Stimulated activated CD8-positive, alpha-beta memory T cell treated with anti-CD3 and anti-CD28 coated beads, Interleukin-2, amount 100 ng/mL, for 48 hours (primary cell): ENCODE measurements around the gene PPP2CA.
A peak's percentile ranks its signal among the peaks of the same experiment; 100 is the strongest.
"Not testable (repeated sequence)": the region's sequence is repeated elsewhere in the genome, so short reads cannot be mapped to it uniquely, and the experiment has no call there.

Experiments
- DNase-seq, 2 donors: peaks; one replicate each; pipeline ENCODE4 v3.0.0-alpha.2; 2020; ENCODE audit warnings: low read depth in 2 of 2

Gene PPP2CA

DNA sequence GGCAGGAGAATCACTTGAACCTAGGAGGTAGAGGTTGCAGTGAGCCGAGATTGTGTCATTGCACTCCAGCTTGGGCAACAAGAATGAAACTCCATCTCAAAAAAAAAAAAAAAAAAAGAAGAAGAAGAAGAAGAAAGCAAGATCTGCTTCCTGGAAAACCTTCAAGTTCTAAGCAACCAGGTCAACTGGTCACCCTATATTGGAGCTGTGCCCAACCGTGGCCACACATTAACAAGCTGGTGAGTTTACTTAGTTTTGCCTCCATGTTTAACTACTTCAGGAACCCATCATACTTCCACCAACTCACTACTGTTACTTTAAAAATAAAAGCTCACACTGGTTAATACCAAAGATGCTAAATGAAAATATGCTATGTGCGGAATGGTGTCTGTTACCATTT lies 36.8 kb downstream of the PPP2CA start:
- DNase-seq: no peak

GRCh38 chr5:134188092-134188491 lies 37.8 kb downstream of the PPP2CA start:
- no peak for DNase-seq

DNA sequence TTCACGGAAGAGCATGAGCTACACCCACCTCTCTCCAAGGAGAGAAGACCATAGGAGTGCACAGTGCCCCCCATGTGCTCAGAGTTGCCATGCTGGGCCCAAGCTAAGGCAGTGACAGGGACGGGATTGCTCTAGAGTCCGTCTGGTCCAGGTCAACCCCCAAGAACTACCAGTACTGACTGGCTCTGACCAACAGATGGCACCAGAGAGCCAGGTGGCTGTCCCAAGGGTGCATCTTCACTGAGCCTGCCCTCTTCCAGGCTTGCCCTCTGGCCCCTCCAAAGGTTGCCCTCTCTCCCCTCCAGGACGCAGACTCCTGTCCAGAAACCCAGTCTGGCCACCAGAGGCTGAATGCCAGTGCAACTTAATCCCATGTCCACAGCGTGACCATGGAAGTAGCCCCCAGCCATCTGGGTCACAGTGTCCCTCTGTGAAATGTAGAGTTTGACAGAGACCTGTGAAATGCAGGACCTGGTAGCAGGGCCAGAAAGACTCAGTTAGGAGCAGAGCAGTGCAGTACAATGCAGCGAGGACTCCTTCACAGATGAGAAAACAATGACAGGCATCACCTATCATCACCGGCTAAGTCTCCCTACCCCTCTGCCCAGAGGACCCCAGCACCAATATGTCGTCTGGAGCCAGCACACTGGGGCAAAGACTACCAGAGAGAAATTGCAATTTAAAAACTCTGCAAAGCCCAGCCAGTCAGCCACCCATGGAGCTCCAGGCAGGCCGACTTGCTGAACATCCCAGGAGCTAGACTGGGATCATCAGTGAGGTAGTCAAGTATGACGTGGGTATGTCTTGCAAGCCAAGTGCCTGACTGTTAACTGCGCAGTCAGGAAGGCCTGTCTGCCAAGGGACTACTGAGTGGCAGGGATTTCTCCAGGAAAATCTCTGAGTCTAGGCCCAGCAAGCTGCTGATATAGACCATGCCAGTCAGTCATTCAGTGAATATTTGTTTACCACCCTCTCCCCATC lies 41.4 kb downstream of the PPP2CA start:
- DNase-seq: peak; percentile 59 to 66

DNA sequence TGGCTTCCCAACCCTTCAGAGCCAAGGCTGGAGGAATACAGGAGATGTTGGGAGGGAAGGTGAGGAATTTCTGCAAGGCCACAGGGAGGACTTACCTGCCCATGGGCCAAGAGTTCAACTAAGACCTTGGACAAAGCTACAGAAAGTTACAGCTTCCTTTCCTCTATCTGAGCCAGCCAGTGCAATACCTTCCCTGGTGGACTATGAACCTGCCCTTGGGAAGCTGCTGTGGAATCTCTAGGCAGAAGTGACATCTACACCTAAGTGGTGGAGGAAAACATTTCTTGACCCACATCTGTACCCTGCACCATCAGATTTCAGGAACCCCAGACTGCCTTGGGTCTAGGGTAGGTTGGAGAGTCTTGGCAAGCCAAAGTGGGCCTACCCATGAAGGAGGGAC lies 42.4 kb downstream of the PPP2CA start:
- DNase-seq: no peak

- DNase-seq: no peak
These were observed 47.8 kb downstream of the PPP2CA start for GRCh38 chr5:134178096-134178419.

DNA sequence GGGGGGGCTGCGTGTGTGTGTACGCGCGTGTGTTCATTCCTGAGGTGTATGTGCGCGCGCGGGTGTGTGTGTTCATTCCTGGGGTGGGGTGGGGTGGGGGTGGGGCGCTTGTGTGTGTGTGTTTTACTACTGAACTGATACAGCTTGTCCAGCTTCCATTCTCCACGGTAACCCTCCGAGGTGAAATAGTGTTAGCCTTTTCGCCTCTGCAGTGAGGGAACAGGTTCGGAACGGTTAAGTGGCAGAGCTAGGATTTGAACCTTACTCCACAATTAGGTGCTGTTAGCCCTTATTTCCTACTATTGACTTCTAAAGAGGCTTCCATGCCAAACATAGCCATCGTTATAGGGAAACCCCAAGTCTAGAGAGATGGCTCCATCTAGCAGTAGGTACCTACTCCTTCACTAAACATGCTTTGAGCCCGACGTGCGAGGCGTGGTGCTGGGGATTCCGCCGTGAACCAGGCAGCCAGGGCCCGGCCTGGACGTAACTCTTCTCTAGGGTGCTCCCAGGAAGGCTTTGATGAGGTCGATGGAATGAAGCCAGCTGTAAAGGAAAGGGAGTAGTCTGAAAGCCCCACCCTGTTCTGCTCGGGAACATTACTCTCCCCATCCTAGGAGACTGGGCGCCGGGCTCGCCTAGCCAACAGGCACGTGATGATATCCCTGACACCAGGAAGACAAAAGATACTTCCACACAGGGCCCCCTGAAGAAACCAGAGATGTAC lies 48.3 kb downstream of the PPP2CA start:
- no peak for DNase-seq

GRCh38 chr5:134176511-134177368 lies 49.1 kb downstream of the PPP2CA start, which contains the start of gene SKP1:
SKP1 (minus strand) TSS chr5:134176950; CDS start chr5:134174022, 2,928 bp downstream.
- peak; percentile 76 to 77 for DNase-seq

- DNase-seq: peak in 1 of 2 donors; percentile 29
These were observed 49.9 kb downstream of the PPP2CA start for GRCh38 chr5:134175921-134176510.

GRCh38 chr5:134174841-134175839 lies 50.7 kb downstream of the PPP2CA start:
- no peak for DNase-seq

DNA sequence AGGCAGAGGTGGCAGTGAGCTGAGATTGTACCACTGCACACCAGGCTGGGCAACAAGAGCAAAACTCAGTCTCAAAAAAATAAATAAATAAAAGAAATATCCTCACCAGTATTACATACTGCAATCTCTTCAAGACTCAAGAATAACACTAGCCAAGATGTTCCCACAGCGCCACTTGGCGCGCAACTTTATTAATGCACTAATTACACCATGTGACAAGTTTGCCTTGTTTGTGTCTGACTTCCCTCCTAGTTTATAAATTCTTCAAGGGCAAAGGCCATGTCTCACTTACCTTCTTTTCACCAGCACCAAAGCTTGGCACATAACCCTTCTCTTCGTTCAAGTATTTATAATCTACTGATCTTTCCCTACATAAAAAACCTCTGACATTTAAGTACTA lies 53.9 kb downstream of the PPP2CA start:
- DNase-seq: no peak

DNA sequence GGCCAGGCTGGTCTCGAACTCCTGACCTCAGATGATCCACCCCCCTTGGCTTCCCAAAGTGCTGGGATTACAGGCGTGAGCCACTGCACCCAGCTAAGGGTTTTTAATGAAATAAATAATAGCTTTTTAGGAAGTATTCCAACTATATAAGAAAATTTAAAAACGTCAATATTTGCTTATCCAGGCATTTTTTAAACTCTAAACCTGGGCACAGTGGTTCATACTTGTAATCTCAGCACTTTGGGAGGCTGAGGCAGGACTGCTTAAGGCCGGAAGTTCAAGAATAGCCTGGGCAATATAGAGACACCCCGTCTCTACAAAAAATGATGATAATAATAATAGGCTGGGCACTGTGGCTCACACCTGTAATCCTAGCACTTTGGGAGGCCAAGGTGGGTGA lies 63.3 kb downstream of the PPP2CA start:
- no peak for DNase-seq

GRCh38 chr5:134161513-134162395 lies 64.1 kb downstream of the PPP2CA start:
- DNase-seq: no peak

GRCh38 chr5:134153657-134154056 lies 72.2 kb downstream of the PPP2CA start:
- no peak for DNase-seq

- DNase-seq: no peak
These were observed 72.6 kb downstream of the PPP2CA start for GRCh38 chr5:134153241-134153640.

- not testable (repeated sequence) for DNase-seq
These were observed 73.6 kb downstream of the PPP2CA start for GRCh38 chr5:134152173-134152832.

DNA sequence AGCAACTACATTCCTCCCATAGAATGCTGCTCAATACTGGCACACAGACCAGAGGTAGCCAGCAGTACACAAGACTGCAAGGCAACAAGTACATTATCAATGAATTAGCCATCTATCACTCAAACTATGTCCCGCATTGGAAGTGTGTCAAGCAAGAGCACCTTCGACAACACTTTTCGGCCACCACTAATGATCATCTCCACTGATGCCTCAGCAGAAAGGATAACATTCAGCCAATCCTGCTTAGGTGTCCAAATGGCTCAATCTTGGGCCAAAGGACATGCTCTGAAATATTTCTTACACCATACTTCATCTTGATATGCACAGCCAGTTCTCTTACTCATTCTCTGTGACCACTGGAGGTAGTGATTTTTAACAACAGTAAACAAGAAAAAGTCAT lies 74.2 kb downstream of the PPP2CA start:
- DNase-seq: no peak

- DNase-seq: no peak
These were observed 76.1 kb downstream of the PPP2CA start for GRCh38 chr5:134149571-134150303.

- DNase-seq: no peak
These were observed 76.8 kb downstream of the PPP2CA start for GRCh38 chr5:134148986-134149539.
